GM21619 (cell line): ENCODE results near the gene TTC21A.

Source experiments
- ATAC-seq: cut with Tn5 transposase; IDR thresholded peaks from one replicate; pipeline ENCODE4 v1.9.1; 2021; ENCODE audit not compliant: unreplicated experiment

TTC21A gene

GRCh38 chr3:39113291-39113690 lies 5.8 kb downstream of the TTC21A start:
- ATAC-seq, result no peak

- ATAC-seq, result no peak
These were observed 7.0 kb downstream of the TTC21A start for GRCh38 chr3:39114456-39114855.

- ATAC-seq, result no peak
These were observed 8.4 kb downstream of the TTC21A start for GRCh38 chr3:39115870-39116269.

GRCh38 chr3:39118079-39118478 lies 10.6 kb downstream of the TTC21A start:
- no peak for ATAC-seq

- no peak for ATAC-seq
These were observed 11.6 kb downstream of the TTC21A start for GRCh38 chr3:39118931-39119660.

- no peak for ATAC-seq
These were observed 14.1 kb downstream of the TTC21A start for GRCh38 chr3:39121621-39122020.

- peak; percentile 88 for ATAC-seq
These were observed 15.3 kb downstream of the TTC21A start for GRCh38 chr3:39122813-39123212.

GRCh38 chr3:39124876-39125840 lies 17.7 kb downstream of the TTC21A start:
- ATAC-seq, result no peak

GRCh38 chr3:39125841-39126500 lies 18.5 kb downstream of the TTC21A start:
- ATAC-seq, result no peak

- ATAC-seq, result no peak
These were observed 19.1 kb downstream of the TTC21A start for GRCh38 chr3:39126532-39127071.

- no peak for ATAC-seq
These were observed 19.9 kb downstream of the TTC21A start for GRCh38 chr3:39127269-39127907.

GRCh38 chr3:39127908-39128304 lies 20.4 kb downstream of the TTC21A start:
- ATAC-seq, result no peak

- ATAC-seq, result no peak
These were observed 21.5 kb downstream of the TTC21A start for GRCh38 chr3:39128951-39129350.

GRCh38 chr3:39130026-39130425 lies 22.5 kb downstream of the TTC21A start:
- no peak for ATAC-seq

- ATAC-seq, result no peak
These were observed 23.3 kb downstream of the TTC21A start for GRCh38 chr3:39130693-39131265.

- no peak for ATAC-seq
These were observed 24.9 kb downstream of the TTC21A start for GRCh38 chr3:39132096-39133092.

GRCh38 chr3:39133093-39133490 lies 25.6 kb downstream of the TTC21A start:
- ATAC-seq, result no peak

GRCh38 chr3:39133822-39134221 lies 26.3 kb downstream of the TTC21A start:
- no peak for ATAC-seq

- ATAC-seq, result no peak
These were observed 26.8 kb downstream of the TTC21A start for GRCh38 chr3:39134305-39134704.
